Right ventricle myocardium inferior (tissue), 1 donor: ENCODE measurements around the gene RANGRF. TPM values are rescaled to one million over a fixed set of nuclear protein-coding genes. Genes with fewer than 3 reads are reported as not detected.
"Not testable (repeated sequence)": the region's sequence is repeated elsewhere in the genome, so short reads cannot be mapped to it uniquely, and the experiment has no call there.

Experiments used
- ATAC-seq: fragments of 200-7000 bp; cut with Tn5 transposase; one replicate; pipeline ENCODE4 v1.9.1; 2020; ENCODE audit warnings: mild to moderate bottlenecking, moderate library complexity
- DNase-seq: peaks from one replicate; pipeline ENCODE4 v3.0.0; 2021; ENCODE audit errors: missing footprints
- intact Hi-C: fragments of 100-400 bp; cut with DNase I; formaldehyde crosslinking; loops from one replicate; pipeline ENCODE4 v1.11.0; 2022
- long read RNA-seq: library from polyadenylated mRNA; unstranded; transcript quantifications from one replicate; pipeline ENCODE4 v2.0.0, GENCODE V29; 2021
- total RNA-seq: library from RNA; stranded (reverse); fragmentation: NEBNext Ultra II Directional; extraction: Animal tissue kit (Norgen Biotek cat#: 25700); gene quantifications from one replicate; pipeline ENCODE4 v1.2.1, GENCODE V29; 2021
- donor health status: DM: no; HTN: yes; CAD: no; lungs with severe emphysema.

Gene RANGRF, protein sequence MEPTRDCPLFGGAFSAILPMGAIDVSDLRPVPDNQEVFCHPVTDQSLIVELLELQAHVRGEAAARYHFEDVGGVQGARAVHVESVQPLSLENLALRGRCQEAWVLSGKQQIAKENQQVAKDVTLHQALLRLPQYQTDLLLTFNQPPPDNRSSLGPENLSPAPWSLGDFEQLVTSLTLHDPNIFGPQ
- 25.7 TPM for total RNA-seq
- long read RNA-seq, transcript RANGRF-201 (5 exons, 1,009 nt): major isoform, 11 of 22 reads
- long read RNA-seq, partial matches to known transcripts: 6 of 22 reads
- long read RNA-seq, other reads (novel, unspliced or antisense): 0 of 22 reads

DNA sequence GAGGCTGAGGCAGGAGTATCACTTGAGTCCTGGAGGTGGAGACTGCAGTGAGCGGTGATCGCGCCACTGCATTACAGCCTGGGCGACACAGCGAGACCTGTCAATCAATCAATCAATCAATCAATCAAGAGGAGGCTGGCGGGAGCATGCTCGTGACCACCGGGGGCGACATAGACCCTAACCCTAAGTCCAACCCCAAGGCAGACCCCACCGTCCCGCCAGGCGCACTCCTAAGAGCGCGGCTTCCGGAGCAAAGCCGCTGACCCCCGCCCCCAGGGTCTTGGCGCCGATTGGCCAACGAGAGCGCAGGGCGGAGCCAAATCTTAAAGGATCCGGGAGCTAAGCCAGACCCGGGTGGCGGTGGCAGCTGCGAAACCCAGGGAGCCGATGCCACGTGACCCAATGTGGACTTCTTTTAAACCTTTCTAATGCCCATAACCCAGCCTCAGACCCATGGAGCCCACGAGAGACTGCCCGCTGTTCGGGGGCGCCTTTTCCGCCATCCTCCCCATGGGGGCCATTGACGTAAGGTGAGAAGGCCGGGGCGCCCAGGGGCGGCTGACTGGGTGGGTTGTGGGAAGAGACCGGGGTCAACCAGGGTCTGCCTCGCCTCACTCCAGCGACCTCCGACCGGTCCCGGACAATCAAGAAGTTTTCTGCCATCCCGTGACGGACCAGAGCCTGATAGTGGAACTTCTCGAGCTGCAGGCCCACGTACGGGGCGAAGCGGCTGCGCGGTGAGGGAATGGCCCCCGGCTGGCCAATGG, at the start of gene RANGRF:
Gene RANGRF, plus strand, starts transcription at position 335 of the 767 bp plus-strand sequence. Its CDS starts 119 bp downstream, at position 454.
- ATAC-seq: peak; percentile 92
- intact Hi-C loops: loop anchor here (2.0 kb wide), 1 partner anchor 40 kb away; the partner anchor contains the start of genes CTC1 and PFAS
- DNase-seq: peak; percentile 95

DNA sequence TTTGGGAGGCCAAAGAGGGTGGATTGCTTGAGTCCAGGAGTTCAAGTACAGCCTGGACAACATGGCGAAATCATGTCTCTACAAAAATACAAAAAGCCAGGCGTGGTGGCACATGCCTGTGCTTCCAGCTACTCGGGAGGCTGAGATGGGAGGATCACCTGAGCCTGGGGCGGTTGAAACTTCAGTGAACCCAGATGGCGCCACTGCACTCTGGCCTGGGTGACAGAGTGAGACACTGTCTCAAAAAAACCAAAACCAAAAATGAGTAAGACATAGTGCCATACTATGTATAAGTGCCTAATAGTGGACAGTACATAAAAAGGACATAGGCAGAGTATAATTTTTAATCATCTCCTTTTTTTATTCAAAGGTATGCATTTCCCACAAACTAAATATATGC, 44.6 kb upstream of the RANGRF start:
- DNase-seq: no peak
- ATAC-seq: no peak
- intact Hi-C loops: no loop called here

DNA sequence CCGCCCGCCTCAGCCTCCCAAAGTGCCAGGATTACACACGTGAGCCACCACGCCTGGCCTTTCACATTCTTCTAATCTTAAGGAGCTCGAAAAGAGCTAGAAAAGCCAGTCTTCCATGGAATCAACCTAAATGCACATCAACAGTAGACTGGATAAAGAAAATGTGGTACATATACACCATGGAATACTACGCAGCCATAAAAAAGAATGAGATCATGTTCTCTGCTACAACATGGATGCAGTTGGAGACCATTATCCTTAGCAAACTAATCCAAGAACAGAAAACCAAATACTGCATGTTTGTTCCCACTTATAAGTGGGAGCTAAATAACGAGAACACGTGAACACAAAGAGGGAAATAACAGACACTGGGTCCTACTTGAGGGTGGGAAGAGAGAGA, 43.7 kb upstream of the RANGRF start:
- intact Hi-C loops: loop anchor here (5.0 kb wide), 1 partner anchor 402 kb away; no protein-coding TSS in a partner anchor
- no peak for DNase-seq

DNA sequence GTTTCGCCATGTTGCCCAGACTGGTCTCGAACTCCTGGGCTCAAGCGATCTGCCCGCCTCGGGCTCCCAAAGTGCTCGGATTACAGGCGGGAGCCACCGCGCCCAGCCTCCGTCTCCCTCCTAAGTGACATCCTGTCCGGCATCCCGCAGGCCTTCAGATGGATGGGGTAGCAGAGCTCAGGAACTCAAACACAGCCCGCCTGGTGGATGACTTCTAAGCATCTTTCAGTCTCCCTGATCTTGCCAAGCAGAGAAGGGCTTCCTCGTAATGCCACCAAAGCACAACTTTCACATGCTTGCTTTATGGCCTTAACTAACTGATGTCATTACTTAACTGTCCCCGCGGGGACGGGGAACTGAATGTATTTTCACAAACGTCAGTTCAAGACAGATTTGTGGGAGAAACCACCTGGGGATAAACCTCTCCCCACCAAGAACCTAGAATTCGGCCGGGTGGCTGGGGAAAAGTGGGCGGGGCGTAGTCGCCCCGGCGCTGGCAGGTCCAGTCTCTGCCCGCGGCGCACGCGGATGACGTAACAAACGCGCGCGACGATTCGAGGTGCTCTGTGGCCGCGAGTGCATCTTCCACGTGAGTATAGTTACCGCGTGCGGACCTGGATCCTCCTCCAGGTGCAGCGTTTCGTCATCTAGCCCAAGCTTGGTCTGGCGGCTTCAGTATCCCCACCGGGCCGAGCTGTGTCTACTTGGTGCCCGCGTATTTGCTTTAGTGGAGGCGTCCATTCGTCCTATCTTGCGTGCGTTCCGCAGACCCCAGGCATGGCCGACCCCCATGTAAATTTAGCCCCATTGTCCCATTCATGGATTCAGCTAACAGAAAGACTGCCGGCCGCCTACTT, 39.5 kb upstream of the RANGRF start, which contains the start of gene PFAS:
Gene PFAS, plus strand, starts transcription at position 539 of the 857 bp plus-strand sequence. CDS start 4,649 bp downstream, outside the sequence.
- ATAC-seq: peak; percentile 81
- intact Hi-C loops: loop anchor here (1.0 to 5.0 kb wide), 4 partner anchors 27 to 407 kb away; partner anchors contain the start of gene RANGRF
- peak; percentile 99 for DNase-seq

More for the DNA sequence above, 43.7 kb upstream of the RANGRF start:
- no peak for ATAC-seq

DNA sequence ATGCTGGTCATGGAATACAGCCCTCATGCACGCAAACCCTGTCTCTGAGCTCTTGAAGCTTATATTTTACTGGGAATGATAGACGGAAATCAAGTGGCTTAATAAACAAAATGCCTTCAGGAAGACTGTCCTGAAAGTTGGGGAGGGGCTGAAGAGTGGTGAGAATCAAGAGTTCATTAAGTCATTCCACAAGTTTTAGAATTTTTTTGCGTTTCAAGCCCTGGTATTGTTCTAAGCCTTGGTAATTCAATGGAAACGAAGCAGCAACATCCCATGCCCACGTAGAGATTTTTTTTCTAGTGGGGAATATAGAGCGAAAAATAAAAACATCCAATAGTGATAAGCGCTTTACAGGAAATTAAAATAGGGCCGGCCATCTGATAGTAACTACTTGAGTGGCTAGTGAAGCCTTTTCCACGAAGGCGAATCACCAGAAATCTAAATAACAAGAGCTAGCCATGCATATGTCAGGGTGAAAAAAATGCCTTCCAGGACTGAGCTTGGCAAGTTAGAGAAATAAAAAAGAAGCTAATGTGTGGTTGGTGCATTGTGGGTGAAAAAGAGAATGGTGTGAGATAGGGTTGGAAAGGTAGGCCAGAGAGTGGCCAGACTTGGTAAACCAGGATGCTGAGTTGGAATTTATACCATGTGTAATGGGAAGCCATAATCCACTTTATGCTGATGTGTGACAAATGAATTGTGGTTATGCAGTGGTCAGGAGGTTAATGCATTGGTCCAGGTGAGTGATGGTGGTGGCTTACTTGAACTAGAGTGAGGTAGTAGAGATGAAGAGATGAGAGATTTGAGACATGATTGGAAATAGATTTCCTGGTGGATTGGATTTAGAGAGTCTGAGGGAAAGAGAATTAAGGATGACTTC, 38.6 kb upstream of the RANGRF start:
- DNase-seq: no peak
- intact Hi-C loops: loop anchor here (1.0 to 5.0 kb wide), 3 partner anchors 28 to 408 kb away; partner anchors contain the start of gene RANGRF

DNA sequence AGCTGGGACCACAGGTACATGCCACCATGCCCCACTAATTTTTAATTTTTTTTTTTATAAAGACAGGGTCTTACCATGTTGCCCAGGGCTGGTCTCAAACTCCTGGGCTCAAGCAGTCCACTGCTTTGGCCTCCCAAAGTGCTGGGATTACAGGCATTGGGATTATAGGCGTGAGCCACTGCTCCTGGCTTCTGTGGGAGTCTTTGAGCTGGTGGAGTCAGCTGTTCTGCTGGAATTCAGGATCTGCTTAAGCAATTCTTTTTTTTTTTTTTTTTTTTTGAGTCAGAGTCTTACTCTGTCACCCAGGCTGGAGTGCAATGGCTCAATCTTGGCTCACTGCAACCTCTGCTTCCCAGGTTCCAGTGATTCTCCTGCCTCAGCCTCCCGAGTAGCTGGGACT, 37.1 kb upstream of the RANGRF start:
- ATAC-seq, intact Hi-C loops, DNase-seq: not testable (repeated sequence)

More for the DNA sequence above, 38.6 kb upstream of the RANGRF start:
- no peak for ATAC-seq

DNA sequence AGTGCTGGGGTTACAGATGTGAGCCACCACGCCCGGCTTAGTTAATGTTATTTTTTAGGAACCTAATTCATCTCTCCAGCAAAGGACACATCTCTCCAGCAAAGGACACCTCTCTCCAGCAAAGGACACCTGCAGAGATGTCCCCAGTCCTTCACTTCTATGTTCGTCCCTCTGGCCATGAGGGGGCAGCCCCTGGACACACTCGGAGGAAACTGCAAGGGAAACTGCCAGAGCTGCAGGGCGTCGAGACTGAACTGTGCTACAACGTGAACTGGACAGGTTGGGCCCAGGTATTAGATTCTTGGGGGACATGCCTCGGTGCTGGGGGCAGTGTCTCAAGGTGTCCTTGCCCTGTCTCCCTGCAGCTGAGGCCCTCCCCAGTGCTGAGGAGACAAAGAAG, 34.7 kb upstream of the RANGRF start:
- intact Hi-C loops: no loop called here
- DNase-seq: no peak

DNA sequence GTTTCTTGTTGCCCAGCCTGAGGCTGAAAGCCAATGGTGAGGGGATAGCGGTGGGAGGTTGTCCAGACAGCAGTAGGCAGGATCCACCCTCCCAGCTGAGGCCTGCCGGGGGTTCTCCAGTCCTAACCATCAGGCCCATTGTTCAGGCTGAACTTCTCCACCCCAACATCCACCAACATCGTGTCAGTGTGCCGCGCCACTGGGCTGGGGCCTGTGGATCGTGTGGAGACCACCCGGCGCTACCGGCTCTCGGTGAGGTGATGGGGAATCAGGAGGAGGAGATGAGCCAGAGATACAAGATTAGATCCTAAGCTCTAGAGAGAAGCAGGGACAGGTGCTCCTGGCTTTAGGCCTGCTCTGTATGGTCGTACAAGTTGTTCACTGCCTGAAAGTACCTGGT, 33.6 kb upstream of the RANGRF start:
- no peak for DNase-seq
- intact Hi-C loops: no loop called here
- ATAC-seq: no peak

More for the DNA sequence above, 34.7 kb upstream of the RANGRF start:
- ATAC-seq: no peak

DNA sequence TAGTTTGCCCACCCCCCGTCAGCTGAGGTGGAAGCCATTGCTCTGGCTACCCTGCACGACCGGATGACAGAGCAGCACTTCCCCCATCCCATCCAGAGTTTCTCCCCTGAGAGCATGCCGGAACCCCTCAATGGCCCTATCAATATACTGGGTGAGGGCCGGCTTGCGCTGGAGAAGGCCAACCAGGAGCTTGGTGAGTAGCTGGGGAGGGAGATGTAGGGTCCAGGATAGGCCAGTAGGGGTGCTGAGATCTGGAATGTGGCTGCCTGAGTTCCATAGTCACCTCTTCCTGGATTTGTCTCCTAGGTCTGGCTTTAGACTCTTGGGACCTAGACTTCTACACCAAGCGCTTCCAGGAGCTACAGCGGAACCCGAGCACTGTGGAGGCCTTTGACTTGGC, 33.0 kb upstream of the RANGRF start:
- no peak for ATAC-seq
- intact Hi-C loops: no loop called here
- DNase-seq: no peak

DNA sequence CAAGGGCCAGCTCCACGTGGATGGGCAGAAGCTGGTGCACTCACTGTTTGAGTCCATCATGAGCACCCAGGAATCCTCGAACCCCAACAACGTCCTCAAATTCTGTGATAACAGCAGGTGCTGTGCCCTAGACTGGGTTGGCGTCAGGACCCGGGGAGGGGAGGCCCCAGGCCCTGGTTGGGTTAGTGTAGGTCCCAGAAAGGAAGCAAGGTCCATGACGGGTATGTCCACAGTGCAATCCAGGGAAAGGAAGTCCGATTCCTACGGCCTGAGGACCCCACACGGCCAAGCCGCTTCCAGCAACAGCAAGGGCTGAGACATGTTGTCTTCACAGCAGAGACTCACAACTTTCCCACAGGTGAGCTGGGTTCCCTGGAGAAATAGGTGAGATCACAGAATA, 32.2 kb upstream of the RANGRF start:
- no peak for ATAC-seq

DNA sequence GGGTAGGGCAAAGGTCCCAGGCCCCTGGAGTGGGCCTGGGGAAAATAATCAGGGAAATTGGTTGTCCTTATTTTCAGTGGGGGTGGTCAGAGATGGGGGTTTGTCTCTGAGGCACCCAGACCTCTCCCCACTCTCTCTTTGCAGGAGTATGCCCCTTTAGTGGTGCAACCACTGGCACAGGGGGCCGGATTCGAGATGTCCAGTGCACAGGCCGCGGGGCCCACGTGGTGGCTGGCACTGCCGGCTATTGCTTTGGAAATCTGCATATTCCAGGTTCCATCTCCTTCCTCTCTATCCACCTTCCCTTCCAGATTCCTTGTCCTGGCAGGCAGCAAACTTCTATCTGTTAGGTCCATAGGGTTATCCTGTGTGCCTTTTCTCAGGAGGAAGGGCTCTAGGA, 31.8 kb upstream of the RANGRF start:
- intact Hi-C loops: no loop called here
- ATAC-seq: no peak
- DNase-seq: no peak

More for the DNA sequence above, 32.2 kb upstream of the RANGRF start:
- no peak for DNase-seq
- intact Hi-C loops: no loop called here

DNA sequence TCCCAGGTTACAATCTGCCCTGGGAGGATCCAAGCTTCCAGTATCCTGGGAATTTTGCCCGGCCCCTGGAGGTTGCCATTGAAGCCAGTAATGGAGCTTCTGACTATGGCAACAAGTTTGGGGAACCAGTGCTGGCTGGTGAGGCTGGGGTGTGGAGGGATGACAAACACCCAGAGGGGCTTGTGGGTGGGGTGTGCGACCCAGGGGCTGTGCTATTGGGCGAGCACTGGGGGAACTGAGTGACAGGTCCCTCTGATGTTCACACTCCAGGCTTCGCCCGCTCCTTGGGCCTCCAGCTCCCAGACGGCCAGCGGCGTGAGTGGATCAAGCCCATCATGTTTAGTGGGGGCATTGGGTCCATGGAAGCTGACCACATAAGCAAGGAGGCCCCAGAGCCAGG, 30.7 kb upstream of the RANGRF start:
- ATAC-seq (no peak), DNase-seq (no peak)
- intact Hi-C loops: no loop called here

DNA sequence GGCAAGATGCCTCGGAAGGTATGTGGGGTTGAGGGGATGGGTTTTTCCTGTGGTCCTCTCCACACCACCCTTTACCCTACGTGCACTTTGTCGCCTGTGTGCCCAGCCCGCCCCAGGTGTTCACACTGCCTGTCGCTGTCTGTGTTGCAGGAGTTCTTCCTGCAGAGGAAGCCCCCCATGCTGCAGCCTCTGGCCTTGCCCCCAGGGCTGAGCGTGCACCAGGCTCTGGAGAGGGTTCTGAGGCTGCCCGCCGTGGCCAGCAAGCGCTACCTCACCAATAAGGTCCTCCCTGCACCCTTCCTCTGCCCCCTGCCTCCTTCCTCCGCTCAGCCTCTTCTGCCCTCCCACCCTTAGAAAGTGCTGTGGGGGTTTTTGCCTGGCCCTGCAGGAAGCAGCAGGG, 24.1 kb upstream of the RANGRF start:
- no peak for ATAC-seq
- intact Hi-C loops: no loop called here

DNA sequence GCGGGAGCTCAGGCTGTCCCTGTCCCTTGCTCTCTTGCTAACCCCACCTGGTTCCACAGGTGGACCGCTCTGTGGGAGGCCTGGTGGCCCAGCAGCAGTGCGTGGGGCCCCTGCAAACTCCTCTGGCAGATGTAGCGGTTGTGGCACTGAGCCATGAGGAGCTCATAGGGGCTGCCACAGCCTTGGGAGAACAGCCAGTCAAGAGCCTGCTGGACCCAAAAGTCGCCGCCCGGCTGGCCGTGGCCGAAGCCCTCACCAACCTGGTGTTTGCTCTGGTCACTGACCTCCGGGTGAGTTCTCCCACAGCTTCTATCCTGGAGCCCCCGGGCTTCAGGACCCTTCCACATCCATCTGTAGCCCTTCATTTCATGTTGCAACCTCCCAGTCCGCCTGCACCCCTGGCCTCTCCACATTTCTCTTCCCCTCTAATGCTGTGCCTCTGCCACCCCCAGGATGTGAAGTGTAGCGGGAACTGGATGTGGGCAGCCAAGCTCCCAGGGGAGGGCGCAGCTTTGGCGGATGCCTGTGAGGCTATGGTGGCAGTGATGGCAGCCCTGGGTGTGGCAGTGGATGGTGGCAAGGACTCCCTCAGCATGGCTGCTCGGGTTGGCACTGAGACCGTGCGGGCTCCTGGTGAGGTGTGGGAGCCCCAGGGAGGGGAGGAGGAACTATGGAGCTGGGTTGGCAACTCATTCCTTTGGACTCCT, 23.5 kb upstream of the RANGRF start:
- peak; percentile 18 for ATAC-seq
- intact Hi-C loops: no loop called here
- no peak for DNase-seq

More for the DNA sequence above, 24.1 kb upstream of the RANGRF start:
- no peak for DNase-seq

DNA sequence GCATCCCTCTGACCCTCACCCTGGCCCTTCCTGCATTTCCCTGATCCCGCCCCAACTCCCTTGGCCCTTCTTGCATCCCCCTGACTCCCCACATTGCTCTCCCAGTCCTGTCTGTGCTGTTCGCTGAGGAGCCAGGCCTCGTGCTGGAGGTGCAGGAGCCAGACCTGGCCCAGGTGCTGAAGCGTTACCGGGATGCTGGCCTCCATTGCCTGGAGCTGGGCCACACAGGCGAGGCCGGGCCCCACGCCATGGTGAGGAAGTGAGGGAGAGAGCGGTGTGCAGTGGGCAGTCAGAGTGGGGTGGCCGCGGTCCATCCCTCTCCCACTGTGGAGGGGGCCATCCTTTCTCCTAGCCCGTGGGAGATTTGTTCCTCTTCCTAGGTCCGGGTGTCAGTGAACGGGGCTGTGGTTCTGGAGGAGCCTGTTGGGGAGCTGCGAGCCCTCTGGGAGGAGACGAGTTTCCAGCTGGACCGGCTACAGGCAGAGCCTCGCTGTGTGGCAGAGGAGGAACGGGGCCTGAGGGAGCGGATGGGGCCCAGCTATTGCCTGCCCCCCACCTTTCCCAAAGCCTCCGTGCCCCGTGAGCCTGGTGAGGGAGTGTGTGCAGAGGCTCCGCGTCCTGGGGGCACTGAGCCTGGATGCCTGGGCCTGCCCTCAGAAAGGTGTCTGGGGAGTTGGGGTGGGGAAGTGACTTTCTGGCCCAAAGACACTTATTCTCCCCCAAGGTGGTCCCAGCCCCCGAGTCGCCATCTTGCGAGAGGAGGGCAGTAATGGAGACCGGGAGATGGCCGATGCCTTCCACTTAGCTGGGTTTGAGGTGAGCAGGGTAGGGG, 21.6 kb upstream of the RANGRF start:
- ATAC-seq (no peak), DNase-seq (no peak)
- intact Hi-C loops: no loop called here

DNA sequence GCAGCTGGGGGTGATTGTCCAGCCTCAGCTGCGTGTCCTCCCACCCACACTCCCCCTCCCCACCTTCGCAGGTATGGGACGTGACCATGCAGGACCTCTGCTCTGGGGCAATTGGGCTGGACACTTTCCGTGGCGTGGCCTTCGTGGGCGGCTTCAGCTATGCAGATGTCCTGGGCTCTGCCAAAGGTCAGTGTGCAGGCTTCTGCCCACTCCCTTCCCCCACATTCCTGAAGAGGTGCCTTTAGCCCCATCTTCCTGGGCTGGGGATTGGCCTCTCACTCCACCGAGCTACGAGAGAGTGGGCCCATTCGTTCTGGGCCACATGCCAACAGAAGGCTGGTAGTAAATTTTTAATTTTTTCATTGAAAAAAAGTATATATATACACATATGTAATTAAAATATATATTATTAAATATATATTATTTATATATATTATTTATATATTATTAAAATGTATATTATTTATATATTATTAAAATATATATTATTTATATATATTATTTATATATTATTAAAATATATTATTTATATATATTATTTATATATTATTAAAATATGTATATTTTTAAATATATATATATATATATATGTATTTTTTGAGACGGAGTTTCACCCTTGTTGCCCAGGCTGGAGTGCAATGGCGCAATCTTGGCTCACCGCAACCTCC, 20.9 kb upstream of the RANGRF start:
- no peak for DNase-seq
- intact Hi-C loops: no loop called here
- no peak for ATAC-seq
